HL-60/S4 treated with retinoic acid at 250 ng/mL for 4 days and 3 days (cell line): ENCODE results near the gene ITGB7.
"Not testable (repeated sequence)": the region's sequence is repeated elsewhere in the genome, so short reads cannot be mapped to it uniquely, and the experiment has no call there.

ENCODE experiments used
- in situ Hi-C: fragments of 300-500 bp; cut with MboI; formaldehyde crosslinking; loops from 2 replicates; pipeline ENCODE4 v1.7.0; 2022; ENCODE audit warnings: low sequenced_read_pairs

ITGB7 gene

GRCh38 chr12:53181935-53182334 lies 25.1 kb downstream of the ITGB7 start:
- in situ Hi-C loops: loop anchor here (10.0 kb wide), 1 partner anchor 117 kb away; no protein-coding TSS in a partner anchor

GRCh38 chr12:53180931-53181645 lies 26.0 kb downstream of the ITGB7 start:
- in situ Hi-C loops: loop anchor here (10.0 kb wide), 1 partner anchor 116 kb away; no protein-coding TSS in a partner anchor

- in situ Hi-C loops: loop anchor here (10.0 kb wide), 1 partner anchor 116 kb away; no protein-coding TSS in a partner anchor
Observed at GRCh38 chr12:53180220-53180930, 26.7 kb downstream of the ITGB7 start, which contains the start of the genes CSAD and ZNF740. TSS of gene CSAD (minus strand) at chr12:53180925. CDS start at chr12:53173470, 7,455 bp downstream. TSS of gene ZNF740 (plus strand) at chr12:53180722. CDS start at chr12:53181984, 1,262 bp downstream.

- in situ Hi-C loops: loop anchor here (10.0 kb wide), 1 partner anchor 115 kb away; no protein-coding TSS in a partner anchor
Observed at GRCh38 chr12:53179687-53180219, 27.3 kb downstream of the ITGB7 start.

GRCh38 chr12:53178803-53179202 lies 28.2 kb downstream of the ITGB7 start:
- in situ Hi-C loops: not testable (repeated sequence)

- in situ Hi-C loops: not testable (repeated sequence)
Observed at GRCh38 chr12:53177447-53177846, 29.6 kb downstream of the ITGB7 start.

GRCh38 chr12:53176750-53177149 lies 30.3 kb downstream of the ITGB7 start:
- in situ Hi-C loops: no loop called here

GRCh38 chr12:53174881-53175491 lies 32.1 kb downstream of the ITGB7 start:
- in situ Hi-C loops: no loop called here

GRCh38 chr12:53173085-53173715 lies 33.9 kb downstream of the ITGB7 start:
- in situ Hi-C loops: no loop called here

- in situ Hi-C loops: no loop called here
Observed at GRCh38 chr12:53172352-53172751, 34.7 kb downstream of the ITGB7 start.

GRCh38 chr12:53171725-53172329 lies 35.2 kb downstream of the ITGB7 start:
- in situ Hi-C loops: no loop called here

- in situ Hi-C loops: no loop called here
Observed at GRCh38 chr12:53170876-53171724, 36.0 kb downstream of the ITGB7 start.

GRCh38 chr12:53170215-53170614 lies 36.8 kb downstream of the ITGB7 start:
- in situ Hi-C loops: no loop called here

- in situ Hi-C loops: no loop called here
Observed at GRCh38 chr12:53169644-53170043, 37.4 kb downstream of the ITGB7 start.

GRCh38 chr12:53166837-53167236 lies 40.2 kb downstream of the ITGB7 start:
- in situ Hi-C loops: no loop called here

- in situ Hi-C loops: not testable (repeated sequence)
Observed at GRCh38 chr12:53163008-53163407, 44.0 kb downstream of the ITGB7 start.

GRCh38 chr12:53161119-53161911 lies 45.7 kb downstream of the ITGB7 start:
- in situ Hi-C loops: no loop called here

GRCh38 chr12:53160673-53161072 lies 46.4 kb downstream of the ITGB7 start:
- in situ Hi-C loops: no loop called here

- in situ Hi-C loops: no loop called here
Observed at GRCh38 chr12:53160000-53160399, 47.1 kb downstream of the ITGB7 start.
